Measurements from ENCODE around the gene DAB2IP. TPM values are rescaled to one million over a fixed set of nuclear protein-coding genes. Genes with fewer than 3 reads are reported as not detected.

Gene DAB2IP
- total RNA-seq, 1 experiment from 2014 or later: 46.7 TPM

DNA sequence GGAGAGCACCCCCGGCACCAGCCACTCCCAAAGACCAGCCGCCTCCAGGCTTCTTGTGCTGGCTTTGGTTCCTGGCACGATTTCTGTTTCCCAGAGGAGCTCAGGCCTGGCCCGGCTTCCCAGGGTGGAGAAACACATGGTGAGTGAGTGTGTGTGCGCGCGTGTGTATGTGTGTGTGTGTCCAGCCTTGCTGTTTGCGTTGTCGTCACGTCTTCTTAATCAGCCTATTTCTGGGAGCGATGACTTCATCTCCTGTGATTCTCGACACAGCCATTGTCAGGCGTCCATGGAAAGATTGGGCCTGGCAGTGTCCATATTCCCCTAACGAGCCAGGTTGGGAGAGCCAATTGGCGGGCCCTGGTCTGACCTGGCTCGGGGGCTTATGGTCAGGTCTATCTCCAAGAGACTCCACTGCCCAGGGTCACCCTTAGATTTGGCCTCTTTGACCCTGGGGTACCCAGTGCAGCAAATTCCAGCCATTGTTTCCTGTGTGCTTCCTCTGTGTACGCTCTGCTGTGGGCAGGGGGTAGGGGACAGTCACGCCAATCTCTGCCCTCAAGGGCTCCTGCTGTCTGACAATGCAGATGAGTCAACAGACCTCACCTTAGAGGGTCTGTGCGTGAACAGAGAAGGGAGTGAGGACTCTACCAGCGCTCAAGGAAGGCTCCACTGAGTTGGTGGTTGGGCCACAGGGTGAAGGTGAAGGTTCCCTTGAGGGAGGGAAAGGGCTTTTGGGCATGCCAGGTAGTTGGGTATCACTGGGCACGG lies 73.8 kb downstream of the DAB2IP start:
- ChIA-PET CTCF (no interaction called here), POLR2A (ENCODE audit: unreplicated experiment) (no interaction called here)
- no peak overlapping the region for H3K4me3 ChIP-seq
- TF ChIP-seq CTCF (conservative IDR thresholded peaks at IDR 0.05) (no peak), EZH2 (IDR thresholded peaks at IDR 0.05; ENCODE audit: low read depth) (no peak)
- no peak for DNase-seq
- H3K9me3 ChIP-seq (ENCODE audit: insufficient read depth, low read depth): no peaks in the 10 kb centered on the region
- no peaks in the 10 kb centered on the region for H3K79me2 ChIP-seq (ENCODE audit: low read depth)
- no peaks in the 10 kb centered on the region for H3K36me3 ChIP-seq (ENCODE audit: low read depth)
- no peaks in the 10 kb centered on the region for H4K20me1 ChIP-seq (ENCODE audit: insufficient read depth)
- H2AFZ ChIP-seq: no peak overlapping the region
- H3K9me2 ChIP-seq (ENCODE audit: insufficient read depth): no peaks in the 10 kb centered on the region
- H3K27ac ChIP-seq: no peak overlapping the region
- no peaks in the 10 kb centered on the region for H3K27me3 ChIP-seq (ENCODE audit: insufficient read depth, low read depth)
- no TSS peak for BruUV-seq (replicated peaks)
- no peak overlapping the region for H3K4me2 ChIP-seq
- peaks cover 9% of the 10 kb centered on the region for H3K4me1 ChIP-seq (replicated peaks; ENCODE audit: insufficient read depth)
- H3F3A ChIP-seq (ENCODE audit: insufficient read depth, low read depth): peaks cover 7% of the 10 kb centered on the region; the same call in 1 of the 2 replicates
- intact Hi-C loops (cut with micrococcal nuclease; ENCODE audit: unreplicated experiment): no loop called here

- Histone ChIP-seq H3K79me2 (ENCODE audit: low read depth) (no peaks in the 10 kb centered on the region), H3K9me2 (ENCODE audit: insufficient read depth) (no peaks in the 10 kb centered on the region), H3K4me2 (no peak overlapping the region), H4K20me1 (ENCODE audit: insufficient read depth) (no peaks in the 10 kb centered on the region), H3F3A (ENCODE audit: insufficient read depth, low read depth) (no peaks in the 10 kb centered on the region), H3K27ac (no peak overlapping the region), H2AFZ (no peak overlapping the region), H3K4me1 (replicated peaks; ENCODE audit: insufficient read depth) (no peaks in the 10 kb centered on the region), H3K36me3 (ENCODE audit: low read depth) (no peaks in the 10 kb centered on the region), H3K4me3 (no peak overlapping the region), H3K9me3 (ENCODE audit: insufficient read depth, low read depth) (no peaks in the 10 kb centered on the region), H3K27me3 (ENCODE audit: insufficient read depth, low read depth) (no peaks in the 10 kb centered on the region)
- POLR2A ChIA-PET (ENCODE audit: unreplicated experiment): no interaction called here
- TF ChIP-seq EZH2 (IDR thresholded peaks at IDR 0.05; ENCODE audit: low read depth) (no peak), CTCF (conservative IDR thresholded peaks at IDR 0.05) (no peak)
- intact Hi-C loops (cut with micrococcal nuclease; ENCODE audit: unreplicated experiment): no loop called here
- no peak for DNase-seq
- no TSS peak for BruUV-seq (replicated peaks)
- CTCF ChIA-PET: interaction anchor here (0.5 kb wide), 1 partner anchor 226 kb away, joined by 5 read pairs; no protein-coding TSS in a partner anchor
Observed at GRCh38 chr9:121727295-121728020, 76.0 kb downstream of the DAB2IP start.

GRCh38 chr9:121728916-121729315 lies 77.5 kb downstream of the DAB2IP start:
- no peaks in the 10 kb centered on the region for H3K9me2 ChIP-seq (ENCODE audit: insufficient read depth)
- POLR2A ChIA-PET (ENCODE audit: unreplicated experiment): no interaction called here
- BruUV-seq (replicated peaks): no TSS peak

More at GRCh38 chr9:121728916-121729315, 77.5 kb downstream of the DAB2IP start:
- Histone ChIP-seq H3K4me1 (replicated peaks; ENCODE audit: insufficient read depth) (peaks cover 6% of the 10 kb centered on the region; the same call in 1 of the 2 replicates), H3F3A (ENCODE audit: insufficient read depth, low read depth) (no peaks in the 10 kb centered on the region; the same call in 1 of the 2 replicates), H3K36me3 (ENCODE audit: low read depth) (no peaks in the 10 kb centered on the region), H4K20me1 (ENCODE audit: insufficient read depth) (no peaks in the 10 kb centered on the region), H3K4me2 (no peak overlapping the region), H3K27me3 (ENCODE audit: insufficient read depth, low read depth) (no peaks in the 10 kb centered on the region), H3K4me3 (no peak overlapping the region), H3K27ac (no peak overlapping the region), H3K79me2 (ENCODE audit: low read depth) (no peaks in the 10 kb centered on the region), H2AFZ (no peak overlapping the region), H3K9me3 (ENCODE audit: insufficient read depth, low read depth) (no peaks in the 10 kb centered on the region)
- no peak for DNase-seq
- TF ChIP-seq CTCF (conservative IDR thresholded peaks at IDR 0.05) (no peak), EZH2 (IDR thresholded peaks at IDR 0.05; ENCODE audit: low read depth) (no peak)
- CTCF ChIA-PET: interaction anchor here (0.6 kb wide), 1 partner anchor 169 kb away, joined by 4 read pairs; no protein-coding TSS in a partner anchor
- intact Hi-C loops (cut with micrococcal nuclease; ENCODE audit: unreplicated experiment): no loop called here

Measured in PC-9 (cell line).